Left renal cortex interstitium (tissue), 4 donors: ENCODE data around the gene CLEC16A. TPM values are rescaled to one million over a fixed set of nuclear protein-coding genes. Genes with fewer than 3 reads are reported as not detected.

Experiments
- DNase-seq, 4 donors: peaks; one replicate each; pipeline ENCODE4 v3.0.0-alpha.2; 2013; ENCODE audit warnings: low read depth in 4 of 4, low spot score in 2 of 4, missing footprints in 1 of 4
- polyA plus RNA-seq, 4 donors: library from polyadenylated mRNA; unstranded; fragments of 120-200 nt; gene quantifications; one replicate each; pipeline ENCODE4 v1.2.1, GENCODE V29; 2013; ENCODE audit not compliant: insufficient read length in 4 of 4

The CLEC16A gene, protein sequence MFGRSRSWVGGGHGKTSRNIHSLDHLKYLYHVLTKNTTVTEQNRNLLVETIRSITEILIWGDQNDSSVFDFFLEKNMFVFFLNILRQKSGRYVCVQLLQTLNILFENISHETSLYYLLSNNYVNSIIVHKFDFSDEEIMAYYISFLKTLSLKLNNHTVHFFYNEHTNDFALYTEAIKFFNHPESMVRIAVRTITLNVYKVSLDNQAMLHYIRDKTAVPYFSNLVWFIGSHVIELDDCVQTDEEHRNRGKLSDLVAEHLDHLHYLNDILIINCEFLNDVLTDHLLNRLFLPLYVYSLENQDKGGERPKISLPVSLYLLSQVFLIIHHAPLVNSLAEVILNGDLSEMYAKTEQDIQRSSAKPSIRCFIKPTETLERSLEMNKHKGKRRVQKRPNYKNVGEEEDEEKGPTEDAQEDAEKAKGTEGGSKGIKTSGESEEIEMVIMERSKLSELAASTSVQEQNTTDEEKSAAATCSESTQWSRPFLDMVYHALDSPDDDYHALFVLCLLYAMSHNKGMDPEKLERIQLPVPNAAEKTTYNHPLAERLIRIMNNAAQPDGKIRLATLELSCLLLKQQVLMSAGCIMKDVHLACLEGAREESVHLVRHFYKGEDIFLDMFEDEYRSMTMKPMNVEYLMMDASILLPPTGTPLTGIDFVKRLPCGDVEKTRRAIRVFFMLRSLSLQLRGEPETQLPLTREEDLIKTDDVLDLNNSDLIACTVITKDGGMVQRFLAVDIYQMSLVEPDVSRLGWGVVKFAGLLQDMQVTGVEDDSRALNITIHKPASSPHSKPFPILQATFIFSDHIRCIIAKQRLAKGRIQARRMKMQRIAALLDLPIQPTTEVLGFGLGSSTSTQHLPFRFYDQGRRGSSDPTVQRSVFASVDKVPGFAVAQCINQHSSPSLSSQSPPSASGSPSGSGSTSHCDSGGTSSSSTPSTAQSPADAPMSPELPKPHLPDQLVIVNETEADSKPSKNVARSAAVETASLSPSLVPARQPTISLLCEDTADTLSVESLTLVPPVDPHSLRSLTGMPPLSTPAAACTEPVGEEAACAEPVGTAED
- polyA plus RNA-seq, result 10 to 100 TPM; 21.0 to 32.1 (median 24.5) TPM

DNA sequence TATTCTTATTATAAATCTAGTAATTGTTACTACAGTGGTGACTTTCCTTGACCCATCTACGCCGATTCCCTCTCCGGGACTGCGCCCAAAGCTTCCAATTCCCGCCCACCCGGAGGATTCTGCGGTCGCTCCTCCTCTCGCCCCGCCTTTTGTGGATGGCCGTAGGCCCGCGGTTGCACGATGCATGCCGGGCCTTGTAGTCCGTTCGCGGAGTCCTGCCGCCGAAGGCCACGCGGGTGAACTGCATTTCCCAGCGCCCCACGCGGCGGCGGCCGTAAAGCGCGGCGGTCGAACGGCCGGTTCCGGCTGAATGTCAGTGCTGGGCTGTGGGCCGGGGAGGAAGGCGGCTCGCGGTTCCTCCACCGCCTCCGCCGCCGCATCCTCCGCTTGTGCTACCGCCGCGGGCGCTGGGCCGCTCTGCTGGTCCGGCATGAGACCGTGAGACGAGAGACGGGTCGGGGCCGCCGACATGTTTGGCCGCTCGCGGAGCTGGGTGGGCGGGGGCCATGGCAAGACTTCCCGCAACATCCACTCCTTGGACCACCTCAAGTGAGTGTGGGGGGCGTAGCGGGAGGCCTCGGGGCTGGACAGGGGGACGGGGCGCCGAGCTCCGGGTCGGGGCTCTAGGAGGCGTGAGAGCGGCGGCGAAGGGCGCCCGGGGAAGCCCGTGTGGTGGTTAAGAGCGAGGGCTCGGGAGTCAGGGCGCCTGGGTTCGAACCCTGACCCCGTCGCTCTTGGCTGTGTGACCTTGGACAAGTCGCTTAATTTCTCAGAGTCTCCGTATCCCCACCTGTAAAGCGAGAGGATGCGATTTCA lies at the start of gene CLEC16A:
Gene CLEC16A, plus strand, starts transcription at position 316 of the 816 bp plus-strand sequence. Its CDS starts 154 bp downstream, at position 470.
- peak; percentile 78 to 94 (median 84) for DNase-seq

GRCh38 chr16:10895053-10895946 lies 49.1 kb upstream of the CLEC16A start:
- peak in 2 of 4 donors; percentile 54 to 73 for DNase-seq

DNA sequence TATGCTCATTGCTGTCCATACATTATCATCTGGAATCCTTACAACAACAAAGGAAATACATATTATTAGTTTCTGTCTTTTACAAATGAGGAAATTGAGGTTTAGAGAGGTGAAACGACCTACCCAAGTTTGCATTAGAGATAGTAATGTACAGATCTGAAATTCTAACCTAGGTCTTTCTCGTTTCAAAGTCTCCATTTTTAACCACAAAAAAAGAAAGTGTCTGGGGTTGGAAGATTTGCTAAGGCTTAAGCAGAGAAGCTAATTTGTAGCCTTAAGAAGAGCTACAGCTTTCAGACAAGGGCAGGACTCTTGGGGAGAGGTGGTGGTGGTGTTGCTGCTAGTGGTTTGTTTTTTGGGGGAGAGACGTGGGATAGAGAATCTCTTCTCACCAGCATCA lies 48.2 kb upstream of the CLEC16A start:
- DNase-seq, result no peak

DNA sequence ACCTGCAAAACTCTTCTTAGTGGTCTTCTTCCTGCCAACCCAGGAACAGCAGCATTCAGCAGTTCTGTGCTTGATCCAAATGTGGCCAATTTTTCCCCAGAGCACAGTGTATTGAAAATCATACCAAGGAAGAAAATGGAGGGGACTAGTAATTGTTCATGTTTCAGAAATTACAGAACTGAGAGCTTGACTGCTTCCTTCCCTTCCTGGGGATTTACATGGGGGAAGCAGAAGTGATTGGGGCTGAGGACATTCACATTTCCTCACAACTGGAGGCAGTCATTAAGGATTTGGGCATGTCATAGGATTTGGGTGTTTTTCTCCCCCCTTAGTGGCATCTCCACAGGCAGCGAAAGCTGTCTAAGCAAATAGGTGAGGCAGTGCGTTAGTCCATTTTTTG lies 47.6 kb upstream of the CLEC16A start:
- DNase-seq, result no peak

GRCh38 chr16:10897134-10897533 lies 47.2 kb upstream of the CLEC16A start:
- DNase-seq, result no peak

- no peak for DNase-seq
These were observed 41.4 kb upstream of the CLEC16A start for GRCh38 chr16:10902999-10903398.

GRCh38 chr16:10906482-10906881 lies 37.9 kb upstream of the CLEC16A start:
- DNase-seq, result no peak

- no peak for DNase-seq
These were observed 37.2 kb upstream of the CLEC16A start for GRCh38 chr16:10906914-10907756.

DNA sequence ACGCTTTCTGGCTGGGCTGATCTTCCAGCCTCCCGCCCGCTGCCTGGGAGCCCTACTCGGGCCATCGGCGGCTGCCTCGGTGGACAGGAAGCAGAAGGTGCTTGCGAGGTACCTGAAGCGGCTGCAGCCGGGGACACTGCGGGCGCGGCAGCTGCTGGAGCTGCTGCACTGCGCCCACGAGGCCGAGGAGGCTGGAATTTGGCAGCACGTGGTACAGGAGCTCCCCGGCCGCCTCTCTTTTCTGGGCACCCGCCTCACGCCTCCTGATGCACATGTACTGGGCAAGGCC lies 36.7 kb upstream of the CLEC16A start:
- no peak for DNase-seq

- no peak for DNase-seq
These were observed 33.1 kb upstream of the CLEC16A start for GRCh38 chr16:10911267-10911666.

- no peak for DNase-seq
These were observed 27.8 kb upstream of the CLEC16A start for GRCh38 chr16:10916534-10916933.

- peak; percentile 74 to 86 (median 86) for DNase-seq
These were observed 25.9 kb upstream of the CLEC16A start for GRCh38 chr16:10918294-10919002.

GRCh38 chr16:10919003-10919351 lies 25.4 kb upstream of the CLEC16A start:
- no peak for DNase-seq

DNA sequence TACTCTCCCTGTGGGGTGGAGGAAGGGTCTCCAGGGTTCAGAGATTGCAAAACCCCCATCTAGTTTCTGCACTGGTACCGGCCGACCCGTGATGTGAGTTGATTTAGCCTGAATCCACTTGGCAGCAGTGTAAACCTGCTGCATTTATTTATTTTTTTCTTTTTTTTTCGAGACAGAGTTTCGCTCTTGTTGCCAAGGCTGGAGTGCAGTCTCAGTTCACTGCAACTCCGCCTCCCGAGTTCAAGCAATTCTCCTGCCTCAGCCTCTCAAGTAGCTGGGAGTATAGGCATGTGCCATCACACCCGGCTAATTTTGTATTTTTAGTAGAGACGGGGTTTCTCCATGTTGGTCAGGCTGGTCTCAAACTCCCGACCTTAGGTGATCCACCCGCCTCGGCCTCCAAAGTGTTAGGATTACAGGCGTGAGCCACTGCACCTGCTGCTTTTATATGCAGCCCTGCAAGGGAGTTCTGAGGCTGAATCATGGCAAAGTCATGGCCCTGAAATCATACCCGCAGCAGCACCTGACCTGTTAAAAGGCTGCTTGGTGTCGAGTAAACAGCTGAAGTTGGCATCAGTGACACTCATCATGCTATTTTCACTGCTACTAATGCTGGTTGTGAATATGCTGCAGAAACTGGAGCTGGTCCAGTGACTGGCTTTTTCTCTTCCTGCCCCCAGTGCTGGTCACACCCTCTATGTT lies 23.5 kb upstream of the CLEC16A start:
- DNase-seq, result no peak

DNA sequence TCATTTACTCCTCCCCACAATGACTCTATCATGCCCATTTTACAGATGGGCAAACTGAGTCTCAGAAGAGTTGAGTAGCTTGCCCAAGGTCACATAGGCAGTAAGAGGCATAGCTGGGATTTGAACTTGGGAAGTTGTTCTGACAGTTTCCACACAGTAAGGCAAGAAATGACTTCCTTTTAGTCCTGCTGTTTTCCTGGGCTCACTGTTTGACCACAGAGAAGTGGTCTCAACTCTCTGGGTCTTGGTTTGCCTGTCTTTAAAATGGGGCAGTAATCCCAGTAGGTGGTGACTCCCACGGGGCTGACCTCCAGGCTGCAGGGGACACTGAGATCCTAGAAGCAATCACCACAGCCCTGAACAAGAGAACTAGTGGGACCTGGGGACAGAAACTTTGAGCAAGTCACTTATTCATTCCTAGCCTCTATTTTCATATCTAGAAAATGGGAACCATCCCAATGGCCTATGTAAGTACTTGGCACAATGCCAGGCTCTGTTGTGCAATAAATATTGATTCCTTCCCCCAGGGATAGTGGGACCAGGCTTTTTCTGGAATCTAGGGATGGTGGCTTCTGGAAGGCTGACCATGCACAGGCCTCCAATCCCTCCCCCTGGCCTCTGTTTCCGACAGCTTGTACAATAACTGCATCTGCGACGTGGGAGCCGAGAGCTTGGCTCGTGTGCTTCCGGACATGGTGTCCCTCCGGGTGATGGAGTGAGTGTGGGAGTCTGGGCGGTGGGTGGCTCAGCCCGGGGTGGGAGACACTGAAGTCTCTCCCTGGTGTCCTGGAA lies 22.6 kb upstream of the CLEC16A start:
- DNase-seq, result no peak

DNA sequence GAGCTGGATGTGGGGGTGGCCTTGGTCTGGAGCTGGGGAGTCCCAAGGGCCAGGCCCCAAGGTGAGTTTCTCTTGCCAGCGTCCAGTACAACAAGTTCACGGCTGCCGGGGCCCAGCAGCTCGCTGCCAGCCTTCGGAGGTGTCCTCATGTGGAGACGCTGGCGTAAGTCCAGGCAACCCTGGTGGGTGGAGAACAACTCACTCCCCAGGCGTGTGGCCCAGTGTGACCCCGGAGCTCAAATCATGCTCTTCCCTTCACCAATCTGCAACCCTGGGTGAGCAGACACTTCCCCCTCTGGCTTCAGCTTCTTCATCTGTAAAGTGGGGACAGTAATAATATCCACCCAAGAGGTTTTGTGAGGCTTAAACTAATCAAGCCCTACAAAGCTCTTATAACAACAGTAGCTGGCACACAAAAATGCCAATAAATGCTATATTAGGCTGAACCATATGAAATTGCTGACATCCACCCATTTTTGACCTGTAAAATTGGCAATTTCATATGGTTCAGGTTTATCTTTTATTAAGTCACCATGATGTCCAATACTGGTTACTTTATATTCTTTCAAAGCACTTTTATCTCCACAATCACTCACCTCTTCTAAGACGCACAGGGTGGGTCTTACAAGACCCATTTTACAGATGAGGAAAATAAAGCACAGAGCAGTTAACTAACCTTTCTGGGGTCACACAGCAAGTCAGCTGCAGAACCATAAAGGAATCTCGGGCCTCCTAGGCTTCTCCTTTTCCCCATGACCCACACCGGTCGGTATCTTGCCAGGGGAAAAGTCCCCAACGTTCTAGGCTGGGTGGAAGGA lies 21.8 kb upstream of the CLEC16A start:
- DNase-seq, result no peak
